PC-9 (cell line): ENCODE data around the gene ZFR2.

ENCODE experiments used
- EZH2 ChIP-seq: fragments of 200-600 bp; sonication (generic); IDR thresholded peaks from 2 replicates; pipeline ENCODE4 v1.8.0; 2017; ENCODE audit warnings: antibody characterized with exemption, low read depth
- TF ChIP-seq, protein P1 (sequence below): fragments of 200-600 bp; sonication (generic); conservative IDR thresholded peaks from 2 replicates; pipeline ENCODE4 v1.6.1; 2017; ENCODE audit warnings: mixed run types, antibody characterized with exemption, mild to moderate bottlenecking, moderate library complexity

DNA sequence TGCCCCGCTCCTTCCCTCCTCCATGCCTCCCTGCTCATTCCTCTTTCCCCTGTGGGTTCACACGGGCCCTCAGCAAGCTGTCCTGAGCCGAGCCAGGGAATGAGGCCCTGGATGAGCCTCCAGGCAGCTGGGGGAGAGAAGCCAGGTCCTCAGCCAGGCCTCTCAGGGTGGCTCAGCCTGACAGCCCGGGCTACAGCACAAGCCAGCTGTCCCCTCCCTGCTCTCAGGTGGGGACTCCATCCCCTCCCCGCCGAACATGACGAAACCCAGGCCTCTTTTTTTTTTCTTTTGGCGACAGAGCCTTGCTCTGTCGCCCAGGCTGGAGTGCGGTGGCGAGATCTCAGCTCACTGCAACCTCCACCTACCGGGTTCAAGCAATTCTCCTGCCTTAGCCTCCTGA lies 42.7 kb downstream of the ZFR2 start:
- TF ChIP-seq, protein P1, sequence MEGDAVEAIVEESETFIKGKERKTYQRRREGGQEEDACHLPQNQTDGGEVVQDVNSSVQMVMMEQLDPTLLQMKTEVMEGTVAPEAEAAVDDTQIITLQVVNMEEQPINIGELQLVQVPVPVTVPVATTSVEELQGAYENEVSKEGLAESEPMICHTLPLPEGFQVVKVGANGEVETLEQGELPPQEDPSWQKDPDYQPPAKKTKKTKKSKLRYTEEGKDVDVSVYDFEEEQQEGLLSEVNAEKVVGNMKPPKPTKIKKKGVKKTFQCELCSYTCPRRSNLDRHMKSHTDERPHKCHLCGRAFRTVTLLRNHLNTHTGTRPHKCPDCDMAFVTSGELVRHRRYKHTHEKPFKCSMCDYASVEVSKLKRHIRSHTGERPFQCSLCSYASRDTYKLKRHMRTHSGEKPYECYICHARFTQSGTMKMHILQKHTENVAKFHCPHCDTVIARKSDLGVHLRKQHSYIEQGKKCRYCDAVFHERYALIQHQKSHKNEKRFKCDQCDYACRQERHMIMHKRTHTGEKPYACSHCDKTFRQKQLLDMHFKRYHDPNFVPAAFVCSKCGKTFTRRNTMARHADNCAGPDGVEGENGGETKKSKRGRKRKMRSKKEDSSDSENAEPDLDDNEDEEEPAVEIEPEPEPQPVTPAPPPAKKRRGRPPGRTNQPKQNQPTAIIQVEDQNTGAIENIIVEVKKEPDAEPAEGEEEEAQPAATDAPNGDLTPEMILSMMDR, result no peak
- TF ChIP-seq EZH2, result no peak
